Right atrium auricular region (tissue), 2 donors: Measurements from ENCODE around the gene ACAT1. TPM values are rescaled to one million over a fixed set of nuclear protein-coding genes. Genes with fewer than 3 reads are reported as not detected.
A peak's percentile ranks its signal among the peaks of the same experiment; 100 is the strongest.

Experiments used
- DNase-seq: peaks from one replicate; pipeline ENCODE4 v3.0.0-alpha.2; 2019; ENCODE audit warnings: low spot score
- H3K27ac ChIP-seq, 2 donors: fragments of 200-600 bp; sonication (generic); 1 replicate in 1 of 2; 2 replicates in 1 of 2; pipeline ENCODE4 v1.5.1; 2016 to 2019
- H3K27me3 ChIP-seq, 2 donors: fragments of 200-600 bp; sonication (generic); one replicate each; pipeline versions ENCODE4 v1.5.1 to v1.6.0; 2017 to 2019
- H3K36me3 ChIP-seq: fragments of 200-600 bp; sonication (generic); one replicate; pipeline ENCODE4 v1.5.1; 2016
- H3K4me1 ChIP-seq, 2 donors: fragments of 200-600 bp; sonication (generic); one replicate each; pipeline versions ENCODE4 v1.5.1 to v1.6.0; 2017 to 2019
- H3K4me3 ChIP-seq, 2 donors: fragments of 200-600 bp; sonication (generic); 1 replicate in 1 of 2; 2 replicates in 1 of 2; pipeline ENCODE4 v1.5.1; 2017 to 2019; ENCODE audit warnings: mild to moderate bottlenecking in 1 of 2, moderate library complexity in 1 of 2
- H3K9me3 ChIP-seq, 2 donors: fragments of 200-600 bp; sonication (generic); one replicate each; pipeline ENCODE4 v1.5.1; 2019
- CTCF ChIP-seq, 2 donors: fragments of 200-600 bp; sonication (generic); IDR thresholded peaks; one replicate each; pipeline ENCODE4 v1.5.1; 2019; ENCODE audit warnings: antibody characterized with exemption in 2 of 2
- total RNA-seq, 2 donors: library from RNA; depleted of rRNA; stranded (reverse); fragments of >200 nt; gene quantifications; one replicate each; pipeline ENCODE4 v1.1.0, GENCODE V29; 2016

Gene ACAT1
- total RNA-seq, 2 donors from 2014 or later: 175 to 632 TPM

- no peak overlapping the region for H3K4me3 ChIP-seq
- no peak for DNase-seq
- peaks cover 57% of the 10 kb centered on the region for H3K36me3 ChIP-seq
- H3K9me3 ChIP-seq: no peaks in the 10 kb centered on the region
- no peaks in the 10 kb centered on the region for H3K27me3 ChIP-seq
- peaks cover 0 to under 1% of the 10 kb centered on the region in 2 donors for H3K4me1 ChIP-seq
- no peak overlapping the region for H3K27ac ChIP-seq
- TF ChIP-seq CTCF (IDR thresholded peaks at IDR 0.05): peak in 1 of 2 donors; percentile 25
Measured at GRCh38 chr11:108135845-108136544, 14.6 kb downstream of the ACAT1 start.

DNA sequence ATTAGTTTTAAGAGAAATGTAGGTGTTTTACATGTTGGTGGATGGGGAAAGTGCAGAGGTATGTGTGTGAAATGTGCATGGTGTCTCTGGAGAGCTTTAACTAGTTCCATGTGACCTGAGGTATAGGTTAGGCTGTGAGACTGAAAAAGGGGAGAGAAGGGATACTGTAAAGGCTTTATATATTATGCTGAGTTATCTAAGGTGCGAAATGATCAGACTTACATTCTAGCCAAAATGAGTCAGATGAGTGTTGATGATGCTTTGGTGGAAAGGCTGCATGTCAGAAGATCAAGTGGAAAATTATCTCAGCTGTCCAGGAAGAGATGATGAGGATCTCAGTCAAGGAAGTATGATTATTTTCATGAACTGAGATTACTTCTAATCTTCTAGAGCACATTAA is 15.8 kb downstream of the ACAT1 start:
- no peak overlapping the region for H3K27ac ChIP-seq
- no peak for TF ChIP-seq CTCF (IDR thresholded peaks at IDR 0.05)
- no peak for DNase-seq
- H3K36me3 ChIP-seq: peaks cover 66% of the 10 kb centered on the region
- H3K27me3 ChIP-seq: no peaks in the 10 kb centered on the region
- no peak overlapping the region for H3K4me3 ChIP-seq
- no peaks in the 10 kb centered on the region for H3K4me1 ChIP-seq
- no peaks in the 10 kb centered on the region for H3K9me3 ChIP-seq

- Histone ChIP-seq H3K4me3 (no peak overlapping the region), H3K4me1 (no peaks in the 10 kb centered on the region), H3K36me3 (peaks cover 88% of the 10 kb centered on the region), H3K27me3 (no peaks in the 10 kb centered on the region), H3K27ac (no peak overlapping the region), H3K9me3 (no peaks in the 10 kb centered on the region)
- no peak for TF ChIP-seq CTCF (IDR thresholded peaks at IDR 0.05)
- no peak for DNase-seq
Measured at GRCh38 chr11:108142304-108142703, 20.9 kb downstream of the ACAT1 start.

- H3K27me3 ChIP-seq: no peaks in the 10 kb centered on the region
- TF ChIP-seq CTCF (IDR thresholded peaks at IDR 0.05): no peak
- no peak overlapping the region for H3K4me3 ChIP-seq
- no peak overlapping the region for H3K27ac ChIP-seq
- no peaks in the 10 kb centered on the region for H3K9me3 ChIP-seq
- H3K4me1 ChIP-seq: no peaks in the 10 kb centered on the region
- peaks cover 95% of the 10 kb centered on the region for H3K36me3 ChIP-seq
- DNase-seq: no peak
Measured at GRCh38 chr11:108144615-108145014, 23.2 kb downstream of the ACAT1 start.

DNA sequence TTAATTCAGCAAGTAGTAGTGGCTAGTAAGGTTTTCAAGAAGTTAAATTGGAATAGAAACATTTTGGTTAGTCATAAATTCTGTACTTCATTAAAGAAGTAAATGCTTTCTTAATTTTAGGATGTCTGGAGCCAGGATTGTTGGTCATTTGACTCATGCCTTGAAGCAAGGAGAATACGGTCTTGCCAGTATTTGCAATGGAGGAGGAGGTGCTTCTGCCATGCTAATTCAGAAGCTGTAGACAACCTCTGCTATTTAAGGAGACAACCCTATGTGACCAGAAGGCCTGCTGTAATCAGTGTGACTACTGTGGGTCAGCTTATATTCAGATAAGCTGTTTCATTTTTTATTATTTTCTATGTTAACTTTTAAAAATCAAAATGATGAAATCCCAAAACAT is 25.8 kb downstream of the ACAT1 start:
- no peak for TF ChIP-seq CTCF (IDR thresholded peaks at IDR 0.05)
- H3K27me3 ChIP-seq: no peaks in the 10 kb centered on the region
- H3K9me3 ChIP-seq: no peaks in the 10 kb centered on the region
- no peak overlapping the region for H3K4me3 ChIP-seq
- peaks cover 93% of the 10 kb centered on the region for H3K36me3 ChIP-seq
- no peaks in the 10 kb centered on the region for H3K4me1 ChIP-seq
- H3K27ac ChIP-seq: no peak overlapping the region
- DNase-seq: no peak

- H3K36me3 ChIP-seq: peaks cover 84% of the 10 kb centered on the region
- no peak overlapping the region for H3K27ac ChIP-seq
- H3K4me3 ChIP-seq: no peak overlapping the region
- no peaks in the 10 kb centered on the region for H3K27me3 ChIP-seq
- TF ChIP-seq CTCF (IDR thresholded peaks at IDR 0.05): no peak
- no peaks in the 10 kb centered on the region for H3K9me3 ChIP-seq
- DNase-seq: no peak
- no peaks in the 10 kb centered on the region for H3K4me1 ChIP-seq
Measured at GRCh38 chr11:108148556-108148955, 27.2 kb downstream of the ACAT1 start.
